Breast epithelium (tissue), 3 donors: ENCODE data around the gene ZNF710.

Experiments
- POLR2A ChIP-seq: fragments of 450-650 bp; IDR thresholded peaks from one replicate; pipeline ENCODE4 v1.6.1; 2016; ENCODE audit warnings: antibody characterized with exemption, mild to moderate bottlenecking, moderate library complexity
- POLR2AphosphoS5 ChIP-seq, 3 donors: sonication (generic); formaldehyde crosslinking; IDR thresholded peaks; one replicate each; pipeline ENCODE4 v1.6.1; 2017; ENCODE audit warnings: antibody characterized with exemption in 3 of 3
- TF ChIP-seq, protein P1 (sequence below), 3 donors: fragments of 450-650 bp; IDR thresholded peaks; one replicate each; pipeline ENCODE4 v1.5.1; 2016 to 2017; ENCODE audit warnings: antibody characterized with exemption in 3 of 3, mild to moderate bottlenecking in 3 of 3, moderate library complexity in 3 of 3

DNA sequence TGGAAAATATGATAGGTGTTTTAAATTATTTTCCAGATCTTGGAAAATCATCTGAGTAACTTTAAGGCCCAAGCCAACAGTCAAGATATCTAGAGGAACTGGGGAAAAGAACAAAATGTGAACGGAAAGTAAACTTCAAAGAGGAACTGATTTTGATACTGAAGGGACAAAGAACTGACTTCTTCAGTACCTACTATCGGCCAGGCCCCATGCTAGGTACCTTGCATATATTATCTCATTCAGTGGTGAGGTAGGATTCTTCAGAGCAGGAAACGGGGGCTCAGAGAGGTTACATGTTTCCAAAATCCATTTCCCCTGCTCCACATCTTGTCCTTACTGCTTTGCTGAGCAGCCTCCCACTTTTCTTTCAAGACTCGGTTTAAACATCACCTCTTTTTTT lies 9.8 kb upstream of the ZNF710 start:
- TF ChIP-seq, protein P1, sequence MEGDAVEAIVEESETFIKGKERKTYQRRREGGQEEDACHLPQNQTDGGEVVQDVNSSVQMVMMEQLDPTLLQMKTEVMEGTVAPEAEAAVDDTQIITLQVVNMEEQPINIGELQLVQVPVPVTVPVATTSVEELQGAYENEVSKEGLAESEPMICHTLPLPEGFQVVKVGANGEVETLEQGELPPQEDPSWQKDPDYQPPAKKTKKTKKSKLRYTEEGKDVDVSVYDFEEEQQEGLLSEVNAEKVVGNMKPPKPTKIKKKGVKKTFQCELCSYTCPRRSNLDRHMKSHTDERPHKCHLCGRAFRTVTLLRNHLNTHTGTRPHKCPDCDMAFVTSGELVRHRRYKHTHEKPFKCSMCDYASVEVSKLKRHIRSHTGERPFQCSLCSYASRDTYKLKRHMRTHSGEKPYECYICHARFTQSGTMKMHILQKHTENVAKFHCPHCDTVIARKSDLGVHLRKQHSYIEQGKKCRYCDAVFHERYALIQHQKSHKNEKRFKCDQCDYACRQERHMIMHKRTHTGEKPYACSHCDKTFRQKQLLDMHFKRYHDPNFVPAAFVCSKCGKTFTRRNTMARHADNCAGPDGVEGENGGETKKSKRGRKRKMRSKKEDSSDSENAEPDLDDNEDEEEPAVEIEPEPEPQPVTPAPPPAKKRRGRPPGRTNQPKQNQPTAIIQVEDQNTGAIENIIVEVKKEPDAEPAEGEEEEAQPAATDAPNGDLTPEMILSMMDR (IDR thresholded peaks at IDR 0.05) = no peak
- TF ChIP-seq POLR2AphosphoS5 (IDR thresholded peaks at IDR 0.05) (no peak), POLR2A (no peak)
